ENCODE results near the gene HYAL3. TPM values are rescaled to one million over a fixed set of nuclear protein-coding genes. Genes with fewer than 3 reads are reported as not detected.
A peak's percentile ranks its signal among the peaks of the same experiment; 100 is the strongest.

Gene HYAL3
- total and polyA plus RNA-seq, 10 of the 15 experiments (the other 5 are each of a cell fraction or from before 2014, with no cell fraction given): 0.37 to 4.2 (median 2.8) TPM

GRCh38 chr3:50272911-50273688 lies 26.1 kb downstream of the HYAL3 start (continued):
- TF ChIP-seq RUNX3 (IDR thresholded peaks at IDR 0.05; ENCODE audit: low read length): no peak
- TF ChIP-seq ZNF274 (IDR thresholded peaks at IDR 0.05; ENCODE audit: insufficient read depth, insufficient read length): no peak
- TF ChIP-seq, protein P1, sequence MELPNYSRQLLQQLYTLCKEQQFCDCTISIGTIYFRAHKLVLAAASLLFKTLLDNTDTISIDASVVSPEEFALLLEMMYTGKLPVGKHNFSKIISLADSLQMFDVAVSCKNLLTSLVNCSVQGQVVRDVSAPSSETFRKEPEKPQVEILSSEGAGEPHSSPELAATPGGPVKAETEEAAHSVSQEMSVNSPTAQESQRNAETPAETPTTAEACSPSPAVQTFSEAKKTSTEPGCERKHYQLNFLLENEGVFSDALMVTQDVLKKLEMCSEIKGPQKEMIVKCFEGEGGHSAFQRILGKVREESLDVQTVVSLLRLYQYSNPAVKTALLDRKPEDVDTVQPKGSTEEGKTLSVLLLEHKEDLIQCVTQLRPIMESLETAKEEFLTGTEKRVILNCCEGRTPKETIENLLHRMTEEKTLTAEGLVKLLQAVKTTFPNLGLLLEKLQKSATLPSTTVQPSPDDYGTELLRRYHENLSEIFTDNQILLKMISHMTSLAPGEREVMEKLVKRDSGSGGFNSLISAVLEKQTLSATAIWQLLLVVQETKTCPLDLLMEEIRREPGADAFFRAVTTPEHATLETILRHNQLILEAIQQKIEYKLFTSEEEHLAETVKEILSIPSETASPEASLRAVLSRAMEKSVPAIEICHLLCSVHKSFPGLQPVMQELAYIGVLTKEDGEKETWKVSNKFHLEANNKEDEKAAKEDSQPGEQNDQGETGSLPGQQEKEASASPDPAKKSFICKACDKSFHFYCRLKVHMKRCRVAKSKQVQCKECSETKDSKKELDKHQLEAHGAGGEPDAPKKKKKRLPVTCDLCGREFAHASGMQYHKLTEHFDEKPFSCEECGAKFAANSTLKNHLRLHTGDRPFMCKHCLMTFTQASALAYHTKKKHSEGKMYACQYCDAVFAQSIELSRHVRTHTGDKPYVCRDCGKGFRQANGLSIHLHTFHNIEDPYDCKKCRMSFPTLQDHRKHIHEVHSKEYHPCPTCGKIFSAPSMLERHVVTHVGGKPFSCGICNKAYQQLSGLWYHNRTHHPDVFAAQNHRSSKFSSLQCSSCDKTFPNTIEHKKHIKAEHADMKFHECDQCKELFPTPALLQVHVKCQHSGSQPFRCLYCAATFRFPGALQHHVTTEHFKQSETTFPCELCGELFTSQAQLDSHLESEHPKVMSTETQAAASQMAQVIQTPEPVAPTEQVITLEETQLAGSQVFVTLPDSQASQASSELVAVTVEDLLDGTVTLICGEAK (IDR thresholded peaks at IDR 0.05; ENCODE audit: borderline replicate concordance): no peak
- no peak for TF ChIP-seq ZSCAN29 (IDR thresholded peaks at IDR 0.05)
- no peak for TF ChIP-seq PML (IDR thresholded peaks at IDR 0.05; ENCODE audit: low read length)
- no peak for TF ChIP-seq ZBTB33 (IDR thresholded peaks at IDR 0.05)
- TF ChIP-seq KDM1A (IDR thresholded peaks at IDR 0.05; ENCODE audit: borderline replicate concordance): no peak
- TF ChIP-seq IRF3 (IDR thresholded peaks at IDR 0.05): 0 out of 2 replicates have a peak, but pooled peaks have one; percentile 11
- TF ChIP-seq TCF7 (IDR thresholded peaks at IDR 0.05; ENCODE audit: borderline replicate concordance): no peak
- no peak for TF ChIP-seq BCL11A (IDR thresholded peaks at IDR 0.05; ENCODE audit: low read depth, low read length)
- no peak for TF ChIP-seq HDAC6 (IDR thresholded peaks at IDR 0.05; ENCODE audit: unreplicated experiment)
- TF ChIP-seq RFX5 (IDR thresholded peaks at IDR 0.05; ENCODE audit: low read depth, low read length): no peak
- TF ChIP-seq POLR2A (IDR thresholded peaks at IDR 0.05; ENCODE audit: low read depth, low read length): no peak
- TF ChIP-seq NR2C1 (IDR thresholded peaks at IDR 0.05): no peak
- TF ChIP-seq, protein P2, sequence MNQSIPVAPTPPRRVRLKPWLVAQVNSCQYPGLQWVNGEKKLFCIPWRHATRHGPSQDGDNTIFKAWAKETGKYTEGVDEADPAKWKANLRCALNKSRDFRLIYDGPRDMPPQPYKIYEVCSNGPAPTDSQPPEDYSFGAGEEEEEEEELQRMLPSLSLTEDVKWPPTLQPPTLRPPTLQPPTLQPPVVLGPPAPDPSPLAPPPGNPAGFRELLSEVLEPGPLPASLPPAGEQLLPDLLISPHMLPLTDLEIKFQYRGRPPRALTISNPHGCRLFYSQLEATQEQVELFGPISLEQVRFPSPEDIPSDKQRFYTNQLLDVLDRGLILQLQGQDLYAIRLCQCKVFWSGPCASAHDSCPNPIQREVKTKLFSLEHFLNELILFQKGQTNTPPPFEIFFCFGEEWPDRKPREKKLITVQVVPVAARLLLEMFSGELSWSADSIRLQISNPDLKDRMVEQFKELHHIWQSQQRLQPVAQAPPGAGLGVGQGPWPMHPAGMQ (IDR thresholded peaks at IDR 0.05; ENCODE audit: borderline replicate concordance): no peak
- TF ChIP-seq NFYA (IDR thresholded peaks at IDR 0.05; ENCODE audit: borderline replicate concordance, low read depth, low read length): no peak
- peak; percentile 93 for TF ChIP-seq RAD21 (IDR thresholded peaks at IDR 0.05; ENCODE audit: insufficient read depth, low read depth, low read length)
- TF ChIP-seq CEBPB (IDR thresholded peaks at IDR 0.05; ENCODE audit: borderline replicate concordance in 1 of 2, low read depth in 2 of 2, low read length in 2 of 2): peak in 1 of 2 experiments; percentile 26; a peak in 1 of 4 replicates
- peak; percentile 61; the same call in 1 of the 2 replicates for TF ChIP-seq YY1 (IDR thresholded peaks at IDR 0.05; ENCODE audit: low read depth, low read length)
- peak; percentile 47; the same call in 1 of the 2 replicates for TF ChIP-seq GATAD2B (conservative IDR thresholded peaks at IDR 0.05; ENCODE audit: low read depth)
- TF ChIP-seq JUND (IDR thresholded peaks at IDR 0.05; ENCODE audit: low read depth, low read length): peak; percentile 62; the same call in 1 of the 2 replicates
- peak; percentile 28; the same call in 1 of the 2 replicates for TF ChIP-seq MXI1 (IDR thresholded peaks at IDR 0.05; ENCODE audit: low read depth, low read length)
- no peak for TF ChIP-seq SUPT20H (IDR thresholded peaks at IDR 0.05; ENCODE audit: borderline replicate concordance, control insufficient read depth, low read depth, low read length)

All from GM12878 (cell line).